Measurements from ENCODE around the gene WNT3. TPM values are rescaled to one million over a fixed set of nuclear protein-coding genes. Genes with fewer than 3 reads are reported as not detected.

WNT3 gene
- total and polyA plus RNA-seq, 2 donors (not counting 3 experiments of a cell fraction or from before 2014, with no cell fraction given), result 1.4 to 2.1 TPM

- dilution Hi-C loops (cut with MboI; ENCODE audit: extremely low pct_ligation_motif_present, low sequenced_read_pairs), result no loop called here
These were observed 86.3 kb downstream of the WNT3 start for GRCh38 chr17:46732160-46732559.

More at GRCh38 chr17:46732160-46732559, 86.3 kb downstream of the WNT3 start:
- ChIA-PET POLR2A (interaction anchor here (0.6 kb wide), 1 partner anchor 361 kb away, joined by 5 read pairs; no protein-coding TSS in a partner anchor), CTCF (interaction anchor here (0.6 kb wide), 1 partner anchor 194 kb away, joined by 3 read pairs; no protein-coding TSS in a partner anchor)
- H3K36me3 ChIP-seq (ENCODE audit: control insufficient read depth in 2 of 2, extremely low read depth in 1 of 2, insufficient read depth in 2 of 2, low read length in 2 of 2), result no peaks in the 10 kb centered on the region
- H3K9ac ChIP-seq (replicated peaks; ENCODE audit: extremely low read depth, insufficient read depth, low read length), result no peak overlapping the region
- no peaks in the 10 kb centered on the region for H3K79me2 ChIP-seq (ENCODE audit: control insufficient read depth, insufficient read depth, low read length)
- DNase-seq (ENCODE audit: low read depth, low spot score) (no peak), FAIRE-seq (no peak)
- no peaks in the 10 kb centered on the region for H4K20me1 ChIP-seq (replicated peaks; ENCODE audit: control insufficient read depth, extremely low read depth, insufficient read depth, low read length)
- no peak overlapping the region for H3K4me3 ChIP-seq (replicated peaks in 1 of 3; ENCODE audit: insufficient read depth in 1 of 3, low read depth in 1 of 3, low read length in 3 of 3)
- peaks cover 4% of the 10 kb centered on the region for H3K4me1 ChIP-seq (ENCODE audit: control insufficient read depth, extremely low read depth, insufficient read depth, low read length)
- no peaks in the 10 kb centered on the region for H3K27me3 ChIP-seq (ENCODE audit: control insufficient read depth in 2 of 2, insufficient read depth in 2 of 2, low read length in 2 of 2)
- intact Hi-C loops (cut with micrococcal nuclease), result no loop called here
- H2AFZ ChIP-seq (ENCODE audit: low read depth, low read length), result no peak overlapping the region
- H3K4me2 ChIP-seq (ENCODE audit: insufficient read depth, low read length), result no peak overlapping the region
- H3K27ac ChIP-seq (ENCODE audit: insufficient read depth, low read depth, low read length), result no peak overlapping the region
- H3K9me1 ChIP-seq (replicated peaks; ENCODE audit: control insufficient read depth, extremely low read depth, insufficient read depth, low read length), result no peaks in the 10 kb centered on the region
- TF ChIP-seq CTCF (IDR thresholded peaks at IDR 0.05; ENCODE audit: extremely low read depth in 1 of 2, insufficient read depth in 1 of 2, low read depth in 1 of 2, low read length in 2 of 2), result no peak
- no peak for TF ChIP-seq JUN (IDR thresholded peaks at IDR 0.05; ENCODE audit: borderline replicate concordance, insufficient read depth, insufficient read length, low read depth)
- no peak for TF ChIP-seq FOS (IDR thresholded peaks at IDR 0.05; ENCODE audit: borderline replicate concordance, insufficient read depth, low read length)
- TF ChIP-seq EZH2 (IDR thresholded peaks at IDR 0.05; ENCODE audit: borderline replicate concordance, low read depth, low read length, severe bottlenecking), result no peak
- no peak for TF ChIP-seq MYC (IDR thresholded peaks at IDR 0.05; ENCODE audit: low read depth, low read length)
- no peak for TF ChIP-seq POLR2A (IDR thresholded peaks at IDR 0.05; ENCODE audit: low read depth, low read length)
- no peak for TF ChIP-seq POLR2AphosphoS5 (IDR thresholded peaks at IDR 0.05; ENCODE audit: insufficient read depth, low read depth, low read length)
- TF ChIP-seq, protein P1, sequence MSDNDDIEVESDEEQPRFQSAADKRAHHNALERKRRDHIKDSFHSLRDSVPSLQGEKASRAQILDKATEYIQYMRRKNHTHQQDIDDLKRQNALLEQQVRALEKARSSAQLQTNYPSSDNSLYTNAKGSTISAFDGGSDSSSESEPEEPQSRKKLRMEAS (IDR thresholded peaks at IDR 0.05; ENCODE audit: insufficient read depth, insufficient read length), result no peak
- TF ChIP-seq GATA2 (IDR thresholded peaks at IDR 0.05; ENCODE audit: insufficient read depth, insufficient read length, low read depth, low read length), result no peak
- no TSS peak for BruUV-seq (replicated peaks)
- H3K9me3 ChIP-seq (replicated peaks; ENCODE audit: control insufficient read depth, insufficient read depth, low read length), result no peaks in the 10 kb centered on the region

Data from endothelial cell of umbilical vein (primary cell).